ENCODE measurements around the gene ANO7. TPM values are rescaled to one million over a fixed set of nuclear protein-coding genes. Genes with fewer than 3 reads are reported as not detected.

The ANO7 gene, protein sequence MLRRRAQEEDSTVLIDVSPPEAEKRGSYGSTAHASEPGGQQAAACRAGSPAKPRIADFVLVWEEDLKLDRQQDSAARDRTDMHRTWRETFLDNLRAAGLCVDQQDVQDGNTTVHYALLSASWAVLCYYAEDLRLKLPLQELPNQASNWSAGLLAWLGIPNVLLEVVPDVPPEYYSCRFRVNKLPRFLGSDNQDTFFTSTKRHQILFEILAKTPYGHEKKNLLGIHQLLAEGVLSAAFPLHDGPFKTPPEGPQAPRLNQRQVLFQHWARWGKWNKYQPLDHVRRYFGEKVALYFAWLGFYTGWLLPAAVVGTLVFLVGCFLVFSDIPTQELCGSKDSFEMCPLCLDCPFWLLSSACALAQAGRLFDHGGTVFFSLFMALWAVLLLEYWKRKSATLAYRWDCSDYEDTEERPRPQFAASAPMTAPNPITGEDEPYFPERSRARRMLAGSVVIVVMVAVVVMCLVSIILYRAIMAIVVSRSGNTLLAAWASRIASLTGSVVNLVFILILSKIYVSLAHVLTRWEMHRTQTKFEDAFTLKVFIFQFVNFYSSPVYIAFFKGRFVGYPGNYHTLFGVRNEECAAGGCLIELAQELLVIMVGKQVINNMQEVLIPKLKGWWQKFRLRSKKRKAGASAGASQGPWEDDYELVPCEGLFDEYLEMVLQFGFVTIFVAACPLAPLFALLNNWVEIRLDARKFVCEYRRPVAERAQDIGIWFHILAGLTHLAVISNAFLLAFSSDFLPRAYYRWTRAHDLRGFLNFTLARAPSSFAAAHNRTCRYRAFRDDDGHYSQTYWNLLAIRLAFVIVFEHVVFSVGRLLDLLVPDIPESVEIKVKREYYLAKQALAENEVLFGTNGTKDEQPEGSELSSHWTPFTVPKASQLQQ
- polyA plus RNA-seq, result not detected in 2 replicates
- not detected in 2 replicates for polyA minus RNA-seq

DNA sequence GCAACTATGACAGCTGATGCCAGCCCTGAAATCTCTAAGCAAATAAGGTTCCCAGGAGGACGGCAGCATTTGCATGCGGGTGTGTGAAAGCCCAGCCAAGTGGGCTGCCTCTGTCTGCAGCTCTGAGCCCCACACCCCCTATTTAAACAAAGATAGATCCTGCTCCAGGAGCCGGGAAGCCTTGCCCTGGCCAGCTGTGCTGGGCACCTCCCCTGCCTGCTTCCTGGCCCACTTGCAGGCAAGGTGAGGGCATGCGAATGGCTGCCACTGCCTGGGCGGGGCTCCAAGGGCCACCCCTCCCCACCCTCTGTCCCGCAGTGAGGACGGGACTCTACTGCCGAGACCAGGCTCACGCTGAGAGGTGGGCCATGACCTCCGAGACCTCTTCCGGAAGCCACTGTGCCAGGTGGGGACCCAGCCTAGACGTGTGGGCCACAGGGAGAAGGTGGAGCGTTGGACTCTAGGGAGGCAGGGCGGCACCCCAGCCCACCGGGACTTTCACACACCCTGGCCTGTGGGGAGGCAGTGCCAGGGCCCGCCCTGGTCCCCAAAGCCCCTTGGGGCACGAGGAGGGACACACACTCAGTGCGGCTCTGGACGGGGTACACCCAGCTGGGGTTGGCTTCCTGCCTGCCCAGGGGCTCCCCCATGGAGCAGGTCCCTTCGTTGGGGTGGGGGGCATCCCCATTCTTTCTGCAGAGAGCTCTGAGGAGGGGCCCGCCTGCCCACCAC lies at the start of gene ANO7:
Gene ANO7 (plus strand): TSS at position 317 of the 732 bp plus-strand sequence. CDS start 1,387 bp downstream, outside the sequence.
- Histone ChIP-seq H3F3A (ENCODE audit: insufficient read depth, low read length, poor library complexity, severe bottlenecking) (no peaks in the 10 kb centered on the region), H3K36me3 (ENCODE audit: insufficient read depth, low read length) (no peaks in the 10 kb centered on the region), H3K79me2 (replicated peaks; ENCODE audit: insufficient read depth, low read length) (no peaks in the 10 kb centered on the region), H4K20me1 (ENCODE audit: insufficient read depth) (no peaks in the 10 kb centered on the region), H3K4me3 (ENCODE audit: low read length) (no peak within 1 kb of the TSS), H3K9me3 (ENCODE audit: low read length) (no peaks in the 10 kb centered on the region), H3K9ac (ENCODE audit: low read length) (no peak within 1 kb of the TSS), H3K9me2 (ENCODE audit: insufficient read depth, low read length) (no peaks in the 10 kb centered on the region), H3K27me3 (ENCODE audit: insufficient read depth, low read depth, low read length) (no peaks in the 10 kb centered on the region), H3K4me2 (ENCODE audit: low read length) (no peak within 1 kb of the TSS), H2AFZ (ENCODE audit: low read depth, low read length) (no peak within 1 kb of the TSS), H3K27ac (ENCODE audit: low read length) (no peak within 1 kb of the TSS)
- TF ChIP-seq MXI1 (conservative IDR thresholded peaks at IDR 0.05; ENCODE audit: poor library complexity, severe bottlenecking) (no peak), TAF1 (IDR thresholded peaks at IDR 0.05; ENCODE audit: low read depth) (no peak), SMC3 (conservative IDR thresholded peaks at IDR 0.05; ENCODE audit: poor library complexity) (no peak), RAD21 (conservative IDR thresholded peaks at IDR 0.05) (no peak), EZH2 (IDR thresholded peaks at IDR 0.05; ENCODE audit: borderline replicate concordance, insufficient read depth, low read length, poor library complexity, severe bottlenecking) (no peak)
- TF ChIP-seq, protein P1, sequence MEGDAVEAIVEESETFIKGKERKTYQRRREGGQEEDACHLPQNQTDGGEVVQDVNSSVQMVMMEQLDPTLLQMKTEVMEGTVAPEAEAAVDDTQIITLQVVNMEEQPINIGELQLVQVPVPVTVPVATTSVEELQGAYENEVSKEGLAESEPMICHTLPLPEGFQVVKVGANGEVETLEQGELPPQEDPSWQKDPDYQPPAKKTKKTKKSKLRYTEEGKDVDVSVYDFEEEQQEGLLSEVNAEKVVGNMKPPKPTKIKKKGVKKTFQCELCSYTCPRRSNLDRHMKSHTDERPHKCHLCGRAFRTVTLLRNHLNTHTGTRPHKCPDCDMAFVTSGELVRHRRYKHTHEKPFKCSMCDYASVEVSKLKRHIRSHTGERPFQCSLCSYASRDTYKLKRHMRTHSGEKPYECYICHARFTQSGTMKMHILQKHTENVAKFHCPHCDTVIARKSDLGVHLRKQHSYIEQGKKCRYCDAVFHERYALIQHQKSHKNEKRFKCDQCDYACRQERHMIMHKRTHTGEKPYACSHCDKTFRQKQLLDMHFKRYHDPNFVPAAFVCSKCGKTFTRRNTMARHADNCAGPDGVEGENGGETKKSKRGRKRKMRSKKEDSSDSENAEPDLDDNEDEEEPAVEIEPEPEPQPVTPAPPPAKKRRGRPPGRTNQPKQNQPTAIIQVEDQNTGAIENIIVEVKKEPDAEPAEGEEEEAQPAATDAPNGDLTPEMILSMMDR (IDR thresholded peaks at IDR 0.05; ENCODE audit: poor library complexity, severe bottlenecking), result no peak

DNA sequence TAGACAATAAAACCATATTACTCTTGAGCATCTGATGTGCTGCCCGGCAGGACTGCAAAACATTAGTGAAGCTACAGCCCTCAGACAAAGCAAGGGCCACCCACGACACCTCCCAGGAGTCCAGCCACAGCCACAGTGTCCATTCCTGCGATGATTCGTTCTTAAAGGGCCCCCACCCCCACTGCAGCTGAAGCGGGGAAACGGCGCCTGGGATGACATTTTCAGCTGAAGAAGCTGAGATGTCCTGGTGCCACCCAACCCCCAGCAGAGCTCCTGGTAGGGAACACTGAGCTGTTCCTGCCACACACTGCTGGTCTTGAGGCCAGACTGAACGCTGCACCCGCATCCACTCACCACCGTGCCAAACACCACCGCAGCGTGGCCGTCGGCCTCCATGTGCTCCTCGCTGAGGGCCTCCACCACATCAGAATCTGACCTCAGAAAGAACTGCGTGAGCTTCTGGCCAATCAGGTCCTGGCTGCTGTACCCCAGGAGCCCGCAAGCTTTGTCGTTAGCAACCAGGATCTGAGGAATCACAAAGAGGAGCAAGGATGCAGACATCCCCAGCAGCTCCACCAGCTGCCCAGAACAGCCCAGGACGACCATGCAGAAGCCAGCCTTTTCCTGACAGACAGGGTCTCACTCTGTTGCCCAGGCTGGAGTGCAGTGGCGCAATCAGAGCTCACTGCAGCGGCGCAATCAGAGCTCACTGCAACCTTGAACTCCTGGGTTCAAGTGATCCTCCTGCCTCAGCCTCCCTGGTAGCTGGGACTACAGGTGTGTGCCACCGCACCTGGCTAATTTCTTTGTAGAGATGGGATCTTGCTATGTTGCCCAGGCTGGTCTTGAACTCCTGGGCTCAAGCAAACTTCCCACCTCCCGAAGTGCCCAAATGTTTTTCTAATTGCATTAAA lies 48.7 kb upstream of the ANO7 start:
- Histone ChIP-seq H3K4me2 (ENCODE audit: low read length) (no peak overlapping the region), H2AFZ (ENCODE audit: low read depth, low read length) (no peak overlapping the region), H3K9ac (ENCODE audit: low read length) (no peak overlapping the region), H3K36me3 (ENCODE audit: insufficient read depth, low read length) (no peaks in the 10 kb centered on the region), H3K4me3 (ENCODE audit: low read length) (no peak overlapping the region), H3K9me3 (ENCODE audit: low read length) (no peaks in the 10 kb centered on the region), H3K9me2 (ENCODE audit: insufficient read depth, low read length) (no peaks in the 10 kb centered on the region), H4K20me1 (ENCODE audit: insufficient read depth) (no peaks in the 10 kb centered on the region), H3K27me3 (ENCODE audit: insufficient read depth, low read depth, low read length) (no peaks in the 10 kb centered on the region), H3F3A (ENCODE audit: insufficient read depth, low read length, poor library complexity, severe bottlenecking) (no peaks in the 10 kb centered on the region), H3K27ac (ENCODE audit: low read length) (no peak overlapping the region), H3K79me2 (replicated peaks; ENCODE audit: insufficient read depth, low read length) (no peaks in the 10 kb centered on the region)
- TF ChIP-seq EP300 (conservative IDR thresholded peaks at IDR 0.05; ENCODE audit: poor library complexity, severe bottlenecking) (no peak), RAD21 (conservative IDR thresholded peaks at IDR 0.05) (no peak), SMC3 (conservative IDR thresholded peaks at IDR 0.05; ENCODE audit: poor library complexity) (no peak), POLR2AphosphoS5 (IDR thresholded peaks at IDR 0.05) (no peak), EZH2 (IDR thresholded peaks at IDR 0.05; ENCODE audit: borderline replicate concordance, insufficient read depth, low read length, poor library complexity, severe bottlenecking) (no peak), MXI1 (conservative IDR thresholded peaks at IDR 0.05; ENCODE audit: poor library complexity, severe bottlenecking) (no peak), TAF1 (IDR thresholded peaks at IDR 0.05; ENCODE audit: low read depth) (no peak)
- TF ChIP-seq, protein P1 (IDR thresholded peaks at IDR 0.05; ENCODE audit: poor library complexity, severe bottlenecking), result no peak
- TF ChIP-seq, protein P2, sequence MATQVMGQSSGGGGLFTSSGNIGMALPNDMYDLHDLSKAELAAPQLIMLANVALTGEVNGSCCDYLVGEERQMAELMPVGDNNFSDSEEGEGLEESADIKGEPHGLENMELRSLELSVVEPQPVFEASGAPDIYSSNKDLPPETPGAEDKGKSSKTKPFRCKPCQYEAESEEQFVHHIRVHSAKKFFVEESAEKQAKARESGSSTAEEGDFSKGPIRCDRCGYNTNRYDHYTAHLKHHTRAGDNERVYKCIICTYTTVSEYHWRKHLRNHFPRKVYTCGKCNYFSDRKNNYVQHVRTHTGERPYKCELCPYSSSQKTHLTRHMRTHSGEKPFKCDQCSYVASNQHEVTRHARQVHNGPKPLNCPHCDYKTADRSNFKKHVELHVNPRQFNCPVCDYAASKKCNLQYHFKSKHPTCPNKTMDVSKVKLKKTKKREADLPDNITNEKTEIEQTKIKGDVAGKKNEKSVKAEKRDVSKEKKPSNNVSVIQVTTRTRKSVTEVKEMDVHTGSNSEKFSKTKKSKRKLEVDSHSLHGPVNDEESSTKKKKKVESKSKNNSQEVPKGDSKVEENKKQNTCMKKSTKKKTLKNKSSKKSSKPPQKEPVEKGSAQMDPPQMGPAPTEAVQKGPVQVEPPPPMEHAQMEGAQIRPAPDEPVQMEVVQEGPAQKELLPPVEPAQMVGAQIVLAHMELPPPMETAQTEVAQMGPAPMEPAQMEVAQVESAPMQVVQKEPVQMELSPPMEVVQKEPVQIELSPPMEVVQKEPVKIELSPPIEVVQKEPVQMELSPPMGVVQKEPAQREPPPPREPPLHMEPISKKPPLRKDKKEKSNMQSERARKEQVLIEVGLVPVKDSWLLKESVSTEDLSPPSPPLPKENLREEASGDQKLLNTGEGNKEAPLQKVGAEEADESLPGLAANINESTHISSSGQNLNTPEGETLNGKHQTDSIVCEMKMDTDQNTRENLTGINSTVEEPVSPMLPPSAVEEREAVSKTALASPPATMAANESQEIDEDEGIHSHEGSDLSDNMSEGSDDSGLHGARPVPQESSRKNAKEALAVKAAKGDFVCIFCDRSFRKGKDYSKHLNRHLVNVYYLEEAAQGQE (IDR thresholded peaks at IDR 0.05; ENCODE audit: borderline replicate concordance), result no peak

All from neural cell (in vitro differentiated cells).